Pancreas (tissue), 10 donors: ENCODE results near the gene MARVELD1. TPM values are rescaled to one million over a fixed set of nuclear protein-coding genes. Genes with fewer than 3 reads are reported as not detected.

Experiments used
- ATAC-seq, 4 donors: fragments of 200-7000 bp; cut with Tn5 transposase; one replicate each; pipeline versions ENCODE4 v1.8.0 to v1.9.1; 2020; ENCODE audit warnings: mild to moderate bottlenecking in 4 of 4, moderate library complexity in 4 of 4
- DNase-seq, 6 donors: peaks; one replicate each; pipeline ENCODE4 v3.0.0-alpha.2; 2020
- FAIRE-seq: peaks from 2 replicates; lab custom pipeline; 2012; peaks lifted over from hg19 to GRCh38; lab: Jason Lieb, UNC
- H3K27ac ChIP-seq, 4 donors: fragments of 200-600 bp; sonication (generic); 1 replicate in 3 of 4; 2 replicates in 1 of 4; pipeline versions ENCODE4 v1.5.0 to v1.8.0; 2020
- H3K27me3 ChIP-seq, 4 donors: fragments of 200-600 bp; one replicate each; pipeline ENCODE4 v1.8.0; 2021
- H3K36me3 ChIP-seq, 3 donors: fragments of 200-600 bp; sonication (generic) in 1 of 3; one replicate each; pipeline versions ENCODE4 v1.5.0 to v1.8.0; 2020 to 2021
- H3K4me1 ChIP-seq, 3 donors: fragments of 200-600 bp; one replicate each; pipeline ENCODE4 v1.8.0; 2021
- H3K4me3 ChIP-seq, 4 donors: fragments of 200-600 bp; sonication (generic) in 2 of 4; one replicate each; pipeline versions ENCODE4 v1.5.0 to v1.8.0; 2020 to 2021
- H3K9me3 ChIP-seq, 4 donors: fragments of 200-600 bp; one replicate each; pipeline ENCODE4 v1.8.0; 2021
- WGBS, 2 donors: extraction: QIAGEN DNeasy Blood & Tissue Kit; methylation state at CpG; one replicate each; pipeline ENCODE4 v1.1.7; 2013; 5-methylcytosine and 5-hydroxymethylcytosine counted together
- intact Hi-C, 3 donors: fragments of 100-400 bp; cut with DNase I; formaldehyde crosslinking; loops; one replicate each; pipeline versions ENCODE4 v1.11.1 to v1.14.2; 2022
- polyA plus RNA-seq, 2 donors: library from polyadenylated mRNA; stranded (reverse); fragments of 200-250 nt; gene quantifications; one replicate each; pipeline ENCODE4 v1.2.3, GENCODE V29; 2013
- total RNA-seq, 6 donors: library from RNA; stranded (reverse); fragmentation: NEBNext Ultra II Directional in 4 of 6; extraction: Animal tissue kit (Norgen Biotek cat#: 25700) in 4 of 6; gene quantifications; one replicate each; pipeline versions ENCODE4 v1.2.1 to v1.2.4, GENCODE V29; 2021 to 2023
- TF ChIP-seq, protein P1 (sequence below), 4 donors: fragments of 200-600 bp; sonication (generic) in 3 of 4; IDR thresholded peaks; one replicate each; pipeline versions ENCODE4 v1.5.0 to v1.8.0; 2021; ENCODE audit warnings: antibody characterized with exemption in 4 of 4
- donor health status: healthy with polysubstance abuse.
- donor health status: DM: no; HTN: no; CAD: no; lungs with moderate emphysema.
- donor health status: DM: no; HTN: no; CAD: no.
- donor health status: control.
- donor health status: control.
- donor health status: Bipolar disorder and iron deficiency.
- donor health status: DM: yes; HTN: yes; CAD: no.
- donor health status: DM: no; HTN: no; CAD: no.
- donor health status: DM: no; HTN: no; CAD: no.
- donor health status: DM: yes; HTN: yes; CAD: no.

MARVELD1 gene
- total and polyA plus RNA-seq, 8 donors, result 1.8 to 11.8 (median 4.2) TPM

DNA sequence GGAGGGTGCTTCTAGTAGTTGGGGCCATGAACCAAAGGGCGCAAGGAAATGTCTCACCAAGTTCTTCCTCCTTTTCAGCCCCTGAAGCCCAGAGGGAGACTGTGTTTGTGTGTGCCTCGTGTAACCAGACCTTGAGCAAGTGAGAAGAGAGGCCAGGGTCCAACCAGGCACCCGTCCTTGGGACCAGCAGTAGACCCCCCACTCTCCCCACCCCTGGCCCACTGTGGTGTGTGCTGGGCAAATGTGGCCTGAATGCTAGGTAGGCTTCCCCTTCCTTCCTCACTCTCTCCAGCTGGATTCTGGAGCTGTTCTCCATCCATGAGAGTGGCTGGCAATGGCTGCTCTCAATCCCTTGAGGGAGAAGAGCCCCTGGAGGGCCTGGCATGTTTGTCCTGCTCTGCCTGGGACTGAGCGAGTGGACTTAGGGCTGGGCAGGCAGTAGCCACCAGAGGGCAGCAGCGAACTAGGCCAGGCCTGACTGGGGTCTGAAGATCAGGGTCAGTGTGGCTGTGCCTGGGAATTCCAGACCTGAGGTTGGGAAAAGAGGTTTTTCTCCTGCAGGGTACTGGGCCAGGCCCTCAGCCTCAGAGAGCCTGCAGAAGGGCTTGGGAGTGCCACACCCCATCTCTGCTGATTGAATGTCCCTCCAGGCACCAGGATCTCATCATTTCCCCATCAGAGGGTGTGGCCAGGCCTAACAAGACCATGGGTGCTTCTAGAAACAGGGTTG is 45.8 kb downstream of the MARVELD1 start:
- Histone ChIP-seq H3K4me3 (no peak overlapping the region), H3K9me3 (no peaks in the 10 kb centered on the region), H3K36me3 (peaks cover 0 to 44% (median 17%) of the 10 kb centered on the region in 3 donors), H3K27ac (no peak overlapping the region), H3K4me1 (peaks cover 0 to 6% (median 0%) of the 10 kb centered on the region in 3 donors), H3K27me3 (no peaks in the 10 kb centered on the region)
- peak; percentile 66 to 94 (median 87) for ATAC-seq
- no peak for FAIRE-seq
- peak; percentile 62 to 90 (median 82) for DNase-seq
- WGBS, 2 donors, result 35 to 42% methylated on average over 5 of the region's 5 CpGs
- intact Hi-C loops, result loop anchor here in 1 of 3 donors (5.0 kb wide), 2 partner anchors 113 to 283 kb away; no protein-coding TSS in a partner anchor
- TF ChIP-seq, protein P1, sequence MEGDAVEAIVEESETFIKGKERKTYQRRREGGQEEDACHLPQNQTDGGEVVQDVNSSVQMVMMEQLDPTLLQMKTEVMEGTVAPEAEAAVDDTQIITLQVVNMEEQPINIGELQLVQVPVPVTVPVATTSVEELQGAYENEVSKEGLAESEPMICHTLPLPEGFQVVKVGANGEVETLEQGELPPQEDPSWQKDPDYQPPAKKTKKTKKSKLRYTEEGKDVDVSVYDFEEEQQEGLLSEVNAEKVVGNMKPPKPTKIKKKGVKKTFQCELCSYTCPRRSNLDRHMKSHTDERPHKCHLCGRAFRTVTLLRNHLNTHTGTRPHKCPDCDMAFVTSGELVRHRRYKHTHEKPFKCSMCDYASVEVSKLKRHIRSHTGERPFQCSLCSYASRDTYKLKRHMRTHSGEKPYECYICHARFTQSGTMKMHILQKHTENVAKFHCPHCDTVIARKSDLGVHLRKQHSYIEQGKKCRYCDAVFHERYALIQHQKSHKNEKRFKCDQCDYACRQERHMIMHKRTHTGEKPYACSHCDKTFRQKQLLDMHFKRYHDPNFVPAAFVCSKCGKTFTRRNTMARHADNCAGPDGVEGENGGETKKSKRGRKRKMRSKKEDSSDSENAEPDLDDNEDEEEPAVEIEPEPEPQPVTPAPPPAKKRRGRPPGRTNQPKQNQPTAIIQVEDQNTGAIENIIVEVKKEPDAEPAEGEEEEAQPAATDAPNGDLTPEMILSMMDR (IDR thresholded peaks at IDR 0.05), result peak; percentile 79 to 89 (median 86)

DNA sequence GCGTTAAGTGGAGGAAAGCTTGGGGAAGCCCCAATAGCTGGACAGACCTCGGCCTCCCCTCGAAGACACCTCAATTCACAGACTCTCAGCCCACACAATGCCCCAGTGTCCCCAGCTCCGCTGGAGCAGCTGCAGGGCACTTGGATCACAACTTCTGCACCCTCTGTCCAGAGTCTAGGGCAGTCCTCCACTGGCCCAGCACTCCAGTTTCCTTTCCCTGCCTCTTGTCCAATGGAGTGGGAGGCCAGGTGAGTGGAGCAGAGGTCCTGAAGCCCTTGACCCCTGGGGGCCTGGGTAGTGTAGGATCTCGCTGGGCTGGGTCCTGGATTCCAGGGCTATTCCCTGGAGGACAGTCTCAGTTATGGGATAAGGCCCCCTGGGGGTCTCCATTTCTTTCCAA is 46.4 kb downstream of the MARVELD1 start:
- TF ChIP-seq, protein P1 (IDR thresholded peaks at IDR 0.05), result no peak
- FAIRE-seq (no peak), DNase-seq (peak in 1 of 6 donors; percentile 37), ATAC-seq (no peak)
- peaks cover 0 to 6% (median 0%) of the 10 kb centered on the region in 3 donors for H3K4me1 ChIP-seq
- no peak overlapping the region for H3K27ac ChIP-seq
- H3K4me3 ChIP-seq, result no peak overlapping the region
- no peaks in the 10 kb centered on the region for H3K9me3 ChIP-seq
- peaks cover 0 to 37% (median 16%) of the 10 kb centered on the region in 3 donors for H3K36me3 ChIP-seq
- intact Hi-C loops, result loop anchor here in 2 of 3 donors (5.0 kb wide), 3 partner anchors 107 to 282 kb away; no protein-coding TSS in a partner anchor
- H3K27me3 ChIP-seq, result no peaks in the 10 kb centered on the region
- WGBS, 2 donors, result 74 to 81% methylated on average over 5 of the region's 5 CpGs

DNA sequence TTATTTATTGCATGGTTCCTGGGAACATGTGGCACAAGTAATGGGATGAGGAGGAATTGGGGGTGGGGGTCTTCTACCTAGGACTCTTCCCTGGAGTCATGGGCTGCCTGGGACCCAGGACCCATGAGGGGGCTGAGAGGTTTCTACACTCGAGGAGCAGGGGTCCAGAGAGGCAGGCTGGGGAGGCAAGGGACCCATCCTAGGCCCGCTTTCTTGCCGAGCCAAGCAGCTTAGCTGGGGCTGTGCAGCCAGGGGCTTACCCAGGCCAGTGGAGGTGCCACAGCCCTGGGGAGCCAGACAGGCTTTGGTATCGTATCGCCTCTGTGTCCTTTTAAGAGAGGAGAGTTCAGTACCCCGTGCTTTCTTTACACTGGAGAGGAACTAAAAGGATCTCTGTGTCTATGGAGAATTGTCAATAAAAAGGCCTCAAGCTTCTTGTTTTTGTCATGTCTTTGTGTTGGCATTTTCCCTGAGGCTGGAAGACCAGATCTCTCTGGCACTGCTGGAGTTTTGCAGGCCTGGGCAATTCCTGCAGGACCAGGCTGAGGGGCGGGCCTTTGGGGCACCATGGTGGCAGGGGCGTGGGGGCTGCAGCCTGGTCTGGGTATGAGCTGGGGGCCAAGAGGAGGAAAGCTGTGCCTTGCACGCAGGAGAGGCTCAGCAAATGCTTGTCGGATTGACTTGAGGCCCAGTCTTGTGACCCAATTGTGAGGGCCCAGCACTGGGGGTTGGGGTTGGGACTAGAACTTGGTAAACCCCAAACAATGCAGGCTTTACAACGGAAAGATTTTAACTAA is 47.1 kb downstream of the MARVELD1 start:
- Histone ChIP-seq H3K9me3 (no peaks in the 10 kb centered on the region), H3K4me1 (peaks cover 0 to 6% (median 0%) of the 10 kb centered on the region in 3 donors), H3K27ac (no peak overlapping the region), H3K36me3 (peaks cover 0 to 30% (median 9%) of the 10 kb centered on the region in 3 donors), H3K4me3 (no peak overlapping the region), H3K27me3 (no peaks in the 10 kb centered on the region)
- FAIRE-seq (no peak), ATAC-seq (no peak), DNase-seq (peak in 2 of 6 donors; percentile 41 to 64)
- intact Hi-C loops, result loop anchor here in 1 of 3 donors (5.0 kb wide), 1 partner anchor 107 kb away; no protein-coding TSS in a partner anchor
- TF ChIP-seq, protein P1 (IDR thresholded peaks at IDR 0.05), result no peak
- 91% methylated on average over 11 of the region's 11 CpGs for WGBS, 2 donors

DNA sequence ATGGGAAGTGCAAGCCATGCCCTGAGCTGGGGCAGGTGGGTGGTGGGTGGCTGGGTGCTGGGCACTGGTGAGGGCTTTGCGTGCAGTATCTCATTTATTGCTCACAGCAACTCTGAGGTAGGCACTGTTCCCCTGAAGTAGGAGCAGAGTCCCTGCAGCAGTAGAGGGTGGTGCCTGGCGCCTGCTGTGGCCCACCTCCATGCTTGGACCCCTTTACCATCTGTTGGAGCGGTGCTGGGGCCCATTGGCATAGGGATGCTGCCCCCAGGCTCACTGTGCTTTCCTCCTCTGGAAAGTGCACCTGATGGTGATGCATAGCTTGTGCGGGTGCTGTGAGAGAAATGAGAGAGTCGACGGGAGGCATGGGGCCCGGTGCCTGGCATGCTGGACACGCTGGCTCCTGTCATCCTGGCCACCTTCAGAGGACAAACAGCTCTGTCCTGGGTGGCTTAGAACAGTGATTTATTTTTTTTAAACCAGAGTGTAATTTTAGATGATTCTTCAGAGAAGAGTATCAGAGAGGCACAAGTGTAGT is 47.9 kb downstream of the MARVELD1 start:
- TF ChIP-seq, protein P1 (IDR thresholded peaks at IDR 0.05), result no peak
- 88 to 94% methylated on average over 8 of the region's 8 CpGs for WGBS, 2 donors

More for the DNA sequence above, 47.9 kb downstream of the MARVELD1 start:
- FAIRE-seq (no peak), DNase-seq (peak in 1 of 6 donors; percentile 47), ATAC-seq (no peak)
- Histone ChIP-seq H3K36me3 (peaks cover 0 to 23% (median 9%) of the 10 kb centered on the region in 3 donors), H3K27me3 (no peaks in the 10 kb centered on the region), H3K27ac (no peak overlapping the region), H3K4me1 (peaks cover 0 to 6% (median 0%) of the 10 kb centered on the region in 3 donors), H3K4me3 (no peak overlapping the region), H3K9me3 (no peaks in the 10 kb centered on the region)
- intact Hi-C loops, result loop anchor here in 1 of 3 donors (5.0 kb wide), 1 partner anchor 106 kb away; no protein-coding TSS in a partner anchor
